Mesenteric fat pad (tissue), 1 donor: ENCODE results near the gene CDK1. TPM values are rescaled to one million over a fixed set of nuclear protein-coding genes. Genes with fewer than 3 reads are reported as not detected.

Source experiments
- total RNA-seq: library from RNA; stranded (reverse); fragmentation: NEBNext Ultra II Directional; extraction: Animal tissue kit (Norgen Biotek cat#: 25700); gene quantifications from one replicate; pipeline ENCODE4 v1.2.1, GENCODE V29; 2021
- donor health status: DM: yes; HTN: yes; CAD: no.

CDK1 gene
- total RNA-seq, 1 donor from 2014 or later, result 0.45 TPM

Other genes starting within 250 kb of the CDK1 start
- 22.6 TPM for gene RHOBTB1, start 165.7 kb downstream of the CDK1 start, total RNA-seq